Breast epithelium (tissue), 3 donors: ENCODE measurements around the gene CAMTA1.

Experiments used
- CTCF ChIP-seq, 3 donors: fragments of 450-650 bp; IDR thresholded peaks; one replicate each; pipeline ENCODE4 v1.5.1; 2016 to 2017; ENCODE audit warnings: antibody characterized with exemption in 3 of 3, mild to moderate bottlenecking in 3 of 3, moderate library complexity in 3 of 3
- POLR2A ChIP-seq: fragments of 450-650 bp; IDR thresholded peaks from one replicate; pipeline ENCODE4 v1.6.1; 2016; ENCODE audit warnings: antibody characterized with exemption, mild to moderate bottlenecking, moderate library complexity
- POLR2AphosphoS5 ChIP-seq, 3 donors: sonication (generic); formaldehyde crosslinking; IDR thresholded peaks; one replicate each; pipeline ENCODE4 v1.6.1; 2017; ENCODE audit warnings: antibody characterized with exemption in 3 of 3

GRCh38 chr1:7268983-7269382 lies 483.7 kb downstream of the CAMTA1 start:
- TF ChIP-seq CTCF (IDR thresholded peaks at IDR 0.05), result no peak
- no peak for TF ChIP-seq POLR2A
- TF ChIP-seq POLR2AphosphoS5 (IDR thresholded peaks at IDR 0.05), result no peak
